PFSK-1 (cell line): ENCODE measurements around the gene IFNA1.

ENCODE experiments used
- FOXP2 ChIP-seq: optimal IDR thresholded peaks from 2 replicates; pipeline ENCODE3; 2011; ENCODE audit warnings: borderline replicate concordance, control low read depth, inconsistent platforms; ENCODE audit not compliant: insufficient read depth; ENCODE audit errors: extremely low read length, extremely low read depth
- POLR2AphosphoS5 ChIP-seq: IDR thresholded peaks from 2 replicates; pipeline ENCODE4 v1.6.1; 2012; ENCODE audit warnings: low read depth, mild to moderate bottlenecking, control low read depth, low read length, moderate library complexity
- SIN3A ChIP-seq: IDR thresholded peaks from 2 replicates; pipeline ENCODE4 v1.6.1; 2012; ENCODE audit warnings: mild to moderate bottlenecking, low read length, moderate library complexity, borderline replicate concordance; ENCODE audit not compliant: insufficient read depth
- TAF1 ChIP-seq: IDR thresholded peaks from 2 replicates; pipeline ENCODE4 v1.6.1; 2012; ENCODE audit warnings: low read length, control low read depth, borderline replicate concordance; ENCODE audit not compliant: insufficient read depth
- TF ChIP-seq, protein P1 (sequence below), 2 experiments: IDR thresholded peaks; 2 replicates each; pipeline versions ENCODE4 v1.6.1 to v1.8.0; 2011 to 2012; ENCODE audit warnings: low read depth in 2 of 2, low read length in 2 of 2, control low read depth in 1 of 2, inconsistent platforms in 1 of 2, mild to moderate bottlenecking in 1 of 2, moderate library complexity in 1 of 2; ENCODE audit not compliant: insufficient read depth in 1 of 2

DNA sequence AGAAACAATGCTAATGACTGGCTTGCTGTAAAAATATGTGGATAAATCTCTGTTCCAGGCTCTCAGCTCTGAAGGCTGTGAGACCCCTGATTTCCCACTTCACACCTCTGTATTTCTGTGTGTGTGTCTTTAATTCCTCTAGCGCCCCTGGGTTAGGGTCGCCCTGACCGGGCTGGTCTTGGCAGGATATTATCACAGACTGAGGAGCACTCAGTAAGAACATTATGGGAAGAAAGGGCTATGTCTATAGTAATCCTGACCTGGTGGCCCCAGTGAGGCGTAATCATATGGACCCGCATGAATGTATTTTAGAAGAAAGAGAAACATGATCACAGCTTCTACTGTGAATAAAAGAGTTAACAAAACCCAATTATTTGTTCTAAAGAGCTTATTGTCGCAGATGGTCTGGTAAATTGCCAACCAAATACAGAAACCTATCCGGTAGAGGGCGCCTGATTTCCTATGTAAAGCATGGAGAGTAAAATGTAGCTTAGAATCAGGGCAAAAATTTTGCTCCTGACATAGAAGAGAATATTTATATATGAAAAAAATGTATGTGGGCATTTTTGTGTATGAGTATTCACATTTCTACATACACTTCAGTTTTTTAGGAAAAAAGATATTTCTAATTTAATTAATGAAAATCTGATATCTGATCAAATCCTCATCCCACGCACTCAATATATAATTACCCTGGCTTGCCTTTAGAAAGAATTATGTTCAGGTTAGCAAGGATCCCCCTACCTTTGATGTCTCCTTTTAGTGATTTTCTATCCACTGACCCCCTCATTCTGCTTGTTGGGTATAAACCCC is 5.8 kb upstream of the IFNA1 start:
- TF ChIP-seq, protein P1, sequence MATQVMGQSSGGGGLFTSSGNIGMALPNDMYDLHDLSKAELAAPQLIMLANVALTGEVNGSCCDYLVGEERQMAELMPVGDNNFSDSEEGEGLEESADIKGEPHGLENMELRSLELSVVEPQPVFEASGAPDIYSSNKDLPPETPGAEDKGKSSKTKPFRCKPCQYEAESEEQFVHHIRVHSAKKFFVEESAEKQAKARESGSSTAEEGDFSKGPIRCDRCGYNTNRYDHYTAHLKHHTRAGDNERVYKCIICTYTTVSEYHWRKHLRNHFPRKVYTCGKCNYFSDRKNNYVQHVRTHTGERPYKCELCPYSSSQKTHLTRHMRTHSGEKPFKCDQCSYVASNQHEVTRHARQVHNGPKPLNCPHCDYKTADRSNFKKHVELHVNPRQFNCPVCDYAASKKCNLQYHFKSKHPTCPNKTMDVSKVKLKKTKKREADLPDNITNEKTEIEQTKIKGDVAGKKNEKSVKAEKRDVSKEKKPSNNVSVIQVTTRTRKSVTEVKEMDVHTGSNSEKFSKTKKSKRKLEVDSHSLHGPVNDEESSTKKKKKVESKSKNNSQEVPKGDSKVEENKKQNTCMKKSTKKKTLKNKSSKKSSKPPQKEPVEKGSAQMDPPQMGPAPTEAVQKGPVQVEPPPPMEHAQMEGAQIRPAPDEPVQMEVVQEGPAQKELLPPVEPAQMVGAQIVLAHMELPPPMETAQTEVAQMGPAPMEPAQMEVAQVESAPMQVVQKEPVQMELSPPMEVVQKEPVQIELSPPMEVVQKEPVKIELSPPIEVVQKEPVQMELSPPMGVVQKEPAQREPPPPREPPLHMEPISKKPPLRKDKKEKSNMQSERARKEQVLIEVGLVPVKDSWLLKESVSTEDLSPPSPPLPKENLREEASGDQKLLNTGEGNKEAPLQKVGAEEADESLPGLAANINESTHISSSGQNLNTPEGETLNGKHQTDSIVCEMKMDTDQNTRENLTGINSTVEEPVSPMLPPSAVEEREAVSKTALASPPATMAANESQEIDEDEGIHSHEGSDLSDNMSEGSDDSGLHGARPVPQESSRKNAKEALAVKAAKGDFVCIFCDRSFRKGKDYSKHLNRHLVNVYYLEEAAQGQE (IDR thresholded peaks at IDR 0.05; ENCODE audit: insufficient read depth in 1 of 2, low read depth in 2 of 2, low read length in 2 of 2) = no peak
- TF ChIP-seq TAF1 = no peak
- TF ChIP-seq POLR2AphosphoS5 = no peak
- no peak for TF ChIP-seq SIN3A
- TF ChIP-seq FOXP2 = no peak
